DND-41 (cell line): Measurements from ENCODE around the gene INPP5A.

ENCODE experiments used
- ATAC-seq: fragments of 200-7000 bp; cut with Tn5 transposase; 3 replicates; pipeline ENCODE4 v1.9.1; 2021; ENCODE audit warnings: low read depth; ENCODE audit not compliant: insufficient read depth
- DNase-seq: peaks from one replicate; pipeline ENCODE4 v3.0.0-alpha.2; 2020
- H2AFZ ChIP-seq: 2 replicates; pipeline ENCODE4 v1.6.0; 2012; ENCODE audit warnings: low read depth, low read length
- H3K27ac ChIP-seq: 2 replicates; pipeline ENCODE4 v1.5.1; 2012; ENCODE audit warnings: low read length, inconsistent platforms
- H3K27me3 ChIP-seq: fragments of 200-600 bp; sonication (generic); 2 replicates; pipeline ENCODE4 v1.6.0; 2012; ENCODE audit warnings: low read length, mild to moderate bottlenecking, inconsistent platforms; ENCODE audit not compliant: insufficient read depth, poor library complexity
- H3K36me3 ChIP-seq: 2 replicates; pipeline ENCODE4 v1.5.1; 2012; ENCODE audit warnings: low read length, inconsistent platforms; ENCODE audit not compliant: insufficient read depth
- H3K4me1 ChIP-seq: 2 replicates; pipeline ENCODE4 v1.5.1; 2012; ENCODE audit warnings: mild to moderate bottlenecking, low read length; ENCODE audit not compliant: insufficient read depth
- H3K4me2 ChIP-seq: 2 replicates; pipeline ENCODE4 v1.6.0; 2012; ENCODE audit warnings: mild to moderate bottlenecking, moderate library complexity, low read length, inconsistent platforms; ENCODE audit not compliant: insufficient read depth
- H3K4me3 ChIP-seq, 2 experiments: fragments of 200-600 bp in 1 of 2; shearing (Covaris generic) in 1 of 2; 2 replicates each; pipeline ENCODE4 v1.5.1; 2012 to 2016; ENCODE audit warnings: inconsistent platforms in 2 of 2, low read length in 2 of 2, mild to moderate bottlenecking in 2 of 2, low read depth in 1 of 2, moderate library complexity in 1 of 2
- H3K79me2 ChIP-seq: 2 replicates; pipeline ENCODE4 v1.6.0; 2012; ENCODE audit warnings: low read length, inconsistent platforms; ENCODE audit not compliant: insufficient read depth
- H3K9ac ChIP-seq: 2 replicates; pipeline ENCODE4 v1.6.0; 2012; ENCODE audit warnings: low read depth, mild to moderate bottlenecking, inconsistent platforms, low read length, moderate library complexity
- H3K9me3 ChIP-seq: 2 replicates; pipeline ENCODE4 v1.5.1; 2012; ENCODE audit warnings: low read length, moderate library complexity, mild to moderate bottlenecking, inconsistent platforms; ENCODE audit not compliant: insufficient read depth, severe bottlenecking
- H4K20me1 ChIP-seq: 2 replicates; pipeline ENCODE4 v1.6.0; 2012; ENCODE audit warnings: low read length; ENCODE audit not compliant: insufficient read depth
- EZH2 ChIP-seq: IDR thresholded peaks from 3 replicates; pipeline ENCODE4 v1.6.1; 2012; ENCODE audit warnings: borderline replicate concordance, low read depth, mild to moderate bottlenecking, moderate library complexity, low read length, inconsistent platforms; ENCODE audit not compliant: severe bottlenecking
- TF ChIP-seq, protein P1 (sequence below): IDR thresholded peaks from 2 replicates; pipeline ENCODE4 v1.5.1; 2012; ENCODE audit warnings: borderline replicate concordance, low read length, moderate library complexity, mild to moderate bottlenecking; ENCODE audit not compliant: poor library complexity, severe bottlenecking; ENCODE audit errors: extremely low read depth

Gene INPP5A

DNA sequence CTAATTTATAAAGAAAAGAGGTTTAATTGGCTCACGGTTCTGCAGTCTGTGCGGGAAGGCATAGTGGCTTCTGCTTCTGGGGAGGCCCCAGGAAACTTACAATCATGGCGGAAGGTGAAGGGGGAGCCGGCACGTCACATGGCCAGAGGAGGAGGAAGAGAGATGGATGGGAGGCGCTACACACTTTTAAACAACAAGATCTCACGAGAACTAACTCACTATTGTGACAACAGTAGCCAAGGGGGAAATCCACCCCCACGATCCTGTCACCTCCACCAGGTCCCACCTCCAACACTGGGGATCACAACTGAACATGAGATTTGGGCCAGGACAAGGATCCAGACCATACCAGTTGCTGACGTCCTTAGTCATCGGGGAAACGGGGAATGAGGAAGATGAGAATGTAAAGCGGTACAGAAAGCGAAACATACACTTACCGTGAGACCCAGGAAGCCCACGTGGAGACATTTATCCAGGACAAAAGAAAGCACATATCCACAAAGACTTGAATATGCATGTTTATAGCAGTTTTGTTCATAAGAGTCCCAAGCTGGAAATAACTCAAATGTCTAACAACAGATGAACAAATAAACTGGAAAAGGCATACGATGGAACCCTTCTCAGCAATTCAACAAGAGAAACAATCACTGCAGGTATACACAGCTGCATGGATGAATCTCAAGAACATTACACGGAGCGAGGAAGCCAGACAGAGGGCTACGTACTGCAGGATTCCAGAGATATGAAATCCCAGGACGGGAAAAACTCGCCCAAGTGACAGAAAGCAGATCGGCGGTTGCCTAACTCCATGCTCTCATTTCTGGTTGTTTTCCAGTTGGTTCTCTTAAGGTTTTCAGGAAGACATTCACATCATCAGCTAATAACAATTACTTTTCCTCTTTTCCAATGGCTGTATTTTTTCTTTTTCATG lies 26.2 kb upstream of the INPP5A start:
- H3K27me3 ChIP-seq, result no peaks in the 10 kb centered on the region
- no peaks in the 10 kb centered on the region for H3K79me2 ChIP-seq
- no peak overlapping the region for H3K9ac ChIP-seq
- H3K4me1 ChIP-seq, result no peaks in the 10 kb centered on the region
- 0 out of 2 replicates have a peak, but pooled peaks cover 3% of the 10 kb centered on the region for H4K20me1 ChIP-seq
- H3K9me3 ChIP-seq, result no peaks in the 10 kb centered on the region
- H2AFZ ChIP-seq, result no peak overlapping the region
- H3K36me3 ChIP-seq, result no peaks in the 10 kb centered on the region
- no peak overlapping the region for H3K4me2 ChIP-seq
- DNase-seq (no peak), ATAC-seq (no peak)
- H3K4me3 ChIP-seq, result no peak overlapping the region
- no peak overlapping the region for H3K27ac ChIP-seq
- TF ChIP-seq, protein P1, sequence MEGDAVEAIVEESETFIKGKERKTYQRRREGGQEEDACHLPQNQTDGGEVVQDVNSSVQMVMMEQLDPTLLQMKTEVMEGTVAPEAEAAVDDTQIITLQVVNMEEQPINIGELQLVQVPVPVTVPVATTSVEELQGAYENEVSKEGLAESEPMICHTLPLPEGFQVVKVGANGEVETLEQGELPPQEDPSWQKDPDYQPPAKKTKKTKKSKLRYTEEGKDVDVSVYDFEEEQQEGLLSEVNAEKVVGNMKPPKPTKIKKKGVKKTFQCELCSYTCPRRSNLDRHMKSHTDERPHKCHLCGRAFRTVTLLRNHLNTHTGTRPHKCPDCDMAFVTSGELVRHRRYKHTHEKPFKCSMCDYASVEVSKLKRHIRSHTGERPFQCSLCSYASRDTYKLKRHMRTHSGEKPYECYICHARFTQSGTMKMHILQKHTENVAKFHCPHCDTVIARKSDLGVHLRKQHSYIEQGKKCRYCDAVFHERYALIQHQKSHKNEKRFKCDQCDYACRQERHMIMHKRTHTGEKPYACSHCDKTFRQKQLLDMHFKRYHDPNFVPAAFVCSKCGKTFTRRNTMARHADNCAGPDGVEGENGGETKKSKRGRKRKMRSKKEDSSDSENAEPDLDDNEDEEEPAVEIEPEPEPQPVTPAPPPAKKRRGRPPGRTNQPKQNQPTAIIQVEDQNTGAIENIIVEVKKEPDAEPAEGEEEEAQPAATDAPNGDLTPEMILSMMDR, result no peak
- no peak for TF ChIP-seq EZH2

DNA sequence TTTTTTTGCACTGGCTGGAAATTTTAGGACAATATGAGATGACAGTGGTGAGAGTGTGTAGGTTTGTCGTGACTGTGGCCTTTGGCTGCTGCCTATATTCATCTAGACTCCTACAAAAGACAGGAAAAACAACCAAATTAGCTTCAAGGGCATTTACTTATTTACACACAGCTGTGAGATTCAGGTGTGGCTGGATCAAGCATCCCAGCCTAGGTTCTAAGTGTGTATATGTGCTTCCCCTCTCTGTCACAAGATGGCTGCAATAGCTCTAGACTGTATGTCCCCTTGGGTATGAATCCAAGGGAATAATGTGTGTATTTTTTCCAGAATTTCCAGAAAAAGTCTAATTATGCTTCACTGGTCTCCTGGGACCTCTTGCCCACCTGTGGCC lies 25.5 kb upstream of the INPP5A start:
- no peak for ATAC-seq
- no peaks in the 10 kb centered on the region for H3K27me3 ChIP-seq

DNA sequence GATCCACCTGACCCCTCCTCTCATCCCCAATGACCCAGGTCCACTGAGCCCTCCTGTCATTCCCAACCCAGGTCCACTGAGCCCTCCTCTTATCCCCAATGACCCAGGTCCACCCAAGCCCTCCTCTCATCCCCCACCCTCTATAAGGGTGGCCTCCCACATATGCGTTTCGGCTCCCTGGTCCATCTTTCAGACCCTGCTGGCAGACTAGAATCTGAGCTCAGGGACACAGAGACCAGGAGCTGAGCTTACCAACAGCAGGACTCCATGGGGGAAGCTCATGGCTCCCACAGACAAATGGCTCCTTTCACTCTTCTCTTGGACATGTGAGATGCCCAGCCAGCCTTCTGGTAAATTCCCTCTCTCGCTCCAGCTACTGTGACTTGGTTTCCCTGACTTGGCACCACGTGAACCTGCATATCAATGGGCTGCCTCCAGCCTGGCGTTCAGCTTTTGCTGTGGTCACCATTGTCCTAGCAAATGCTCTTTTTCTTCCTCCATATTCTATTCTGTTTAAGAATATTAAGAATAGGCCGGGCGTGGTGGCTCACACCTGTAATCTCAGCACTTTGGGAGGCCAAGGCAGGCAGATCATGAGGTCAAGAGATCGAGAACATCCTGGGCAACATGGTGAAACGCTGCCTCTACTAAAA lies 24.8 kb upstream of the INPP5A start:
- ATAC-seq, result no peak
- no peak overlapping the region for H2AFZ ChIP-seq

More for the DNA sequence above, 25.5 kb upstream of the INPP5A start:
- no peaks in the 10 kb centered on the region for H3K79me2 ChIP-seq
- H3K27ac ChIP-seq, result no peak overlapping the region
- no peak overlapping the region for H3K9ac ChIP-seq
- no peak for DNase-seq
- no peak overlapping the region for H3K4me2 ChIP-seq
- H3K4me1 ChIP-seq, result no peaks in the 10 kb centered on the region
- TF ChIP-seq, protein P1, result no peak
- TF ChIP-seq EZH2, result no peak
- H3K4me3 ChIP-seq, result no peak overlapping the region
- H3K36me3 ChIP-seq, result no peaks in the 10 kb centered on the region
- H2AFZ ChIP-seq, result no peak overlapping the region
- H4K20me1 ChIP-seq, result no peaks in the 10 kb centered on the region
- H3K9me3 ChIP-seq, result no peaks in the 10 kb centered on the region

More for the DNA sequence above, 24.8 kb upstream of the INPP5A start:
- no peak overlapping the region for H3K27ac ChIP-seq
- H4K20me1 ChIP-seq, result no peaks in the 10 kb centered on the region
- no peaks in the 10 kb centered on the region for H3K79me2 ChIP-seq
- TF ChIP-seq, protein P1, result no peak
- TF ChIP-seq EZH2, result no peak
- no peak overlapping the region for H3K4me3 ChIP-seq
- H3K4me1 ChIP-seq, result no peaks in the 10 kb centered on the region
- no peaks in the 10 kb centered on the region for H3K9me3 ChIP-seq
- H3K4me2 ChIP-seq, result no peak overlapping the region
- H3K9ac ChIP-seq, result no peak overlapping the region
- no peaks in the 10 kb centered on the region for H3K27me3 ChIP-seq
- no peaks in the 10 kb centered on the region for H3K36me3 ChIP-seq
- DNase-seq, result no peak
